Ascending aorta (tissue), 2 donors: ENCODE data around the gene MRS2. TPM values are rescaled to one million over a fixed set of nuclear protein-coding genes. Genes with fewer than 3 reads are reported as not detected.
"Not testable (repeated sequence)": the region's sequence is repeated elsewhere in the genome, so short reads cannot be mapped to it uniquely, and the experiment has no call there.

Experiments used
- DNase-seq, 2 donors: peaks; one replicate each; pipeline ENCODE4 v3.0.0-alpha.2; 2019; ENCODE audit warnings: low spot score in 2 of 2
- H3K27ac ChIP-seq, 2 donors: fragments of 200-600 bp; sonication (generic); one replicate each; pipeline ENCODE4 v1.5.1; 2016 to 2017; ENCODE audit warnings: mild to moderate bottlenecking in 1 of 2
- H3K27me3 ChIP-seq: fragments of 200-600 bp; sonication (generic); one replicate; pipeline ENCODE4 v1.5.1; 2017
- H3K36me3 ChIP-seq, 2 donors: fragments of 200-600 bp; sonication (generic); one replicate each; pipeline ENCODE4 v1.5.1; 2016
- H3K4me1 ChIP-seq, 2 donors: fragments of 200-600 bp; sonication (generic); one replicate each; pipeline ENCODE4 v1.5.1; 2016 to 2017; ENCODE audit warnings: mild to moderate bottlenecking in 1 of 2
- H3K4me3 ChIP-seq, 2 donors: fragments of 200-600 bp; sonication (generic); one replicate each; pipeline ENCODE4 v1.5.1; 2016 to 2017; ENCODE audit warnings: mild to moderate bottlenecking in 1 of 2
- H3K9me3 ChIP-seq, 2 donors: fragments of 200-600 bp; sonication (generic); one replicate each; pipeline ENCODE4 v1.5.1; 2016
- intact Hi-C: fragments of 100-400 bp; cut with DNase I; formaldehyde crosslinking; loops from one replicate; pipeline ENCODE4 v1.15.1; 2023
- total RNA-seq: library from RNA; depleted of rRNA; stranded (reverse); fragments of >200 nt; gene quantifications from one replicate; pipeline ENCODE4 v1.1.0, GENCODE V29; 2016
- TF ChIP-seq, protein P1 (sequence below), 3 experiments: fragments of 200-600 bp in 2 of 3; fragments of 450-650 bp in 1 of 3; sonication (generic) in 2 of 3; IDR thresholded peaks; one replicate each; pipeline ENCODE4 v1.5.1; 2016 to 2019; ENCODE audit warnings: antibody characterized with exemption in 3 of 3, mild to moderate bottlenecking in 1 of 3, moderate library complexity in 1 of 3

MRS2 gene
- total RNA-seq, 1 donor from 2014 or later, result 3.2 TPM

DNA sequence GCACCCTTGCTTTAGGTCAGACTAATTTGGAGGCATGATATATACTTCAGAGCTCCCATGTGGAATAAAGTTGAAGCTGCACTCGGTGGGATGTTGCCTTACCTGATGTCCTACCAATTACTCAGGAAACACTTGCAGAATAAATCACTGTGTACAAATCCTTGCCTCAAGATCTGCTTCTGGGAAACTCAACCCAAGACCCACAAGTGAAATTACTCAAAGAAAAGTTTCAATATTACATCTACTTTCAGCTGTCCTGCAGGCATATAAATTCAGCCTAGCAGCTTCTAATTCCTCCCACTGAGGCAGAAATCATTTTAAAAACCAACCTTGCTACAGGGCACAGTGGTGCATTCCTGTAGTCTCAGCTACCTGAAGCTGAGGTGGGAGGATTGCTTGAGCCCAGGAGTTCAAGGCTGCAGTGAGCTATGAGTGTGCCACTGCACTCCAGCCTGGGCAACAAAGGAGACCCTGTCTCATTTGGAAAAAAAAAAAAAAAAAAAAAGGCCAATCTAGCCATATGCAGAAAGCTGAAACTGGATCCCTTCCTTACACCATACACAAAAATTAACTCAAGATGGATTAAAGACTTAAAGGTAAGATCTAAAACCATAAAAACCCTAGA, 24.2 kb upstream of the MRS2 start:
- Histone ChIP-seq H3K4me3 (no peak overlapping the region), H3K27me3 (no peaks in the 10 kb centered on the region), H3K36me3 (no peaks in the 10 kb centered on the region), H3K9me3 (no peaks in the 10 kb centered on the region), H3K27ac (no peak overlapping the region), H3K4me1 (no peaks in the 10 kb centered on the region)
- DNase-seq, result no peak
- intact Hi-C loops, result no loop called here
- TF ChIP-seq, protein P1, sequence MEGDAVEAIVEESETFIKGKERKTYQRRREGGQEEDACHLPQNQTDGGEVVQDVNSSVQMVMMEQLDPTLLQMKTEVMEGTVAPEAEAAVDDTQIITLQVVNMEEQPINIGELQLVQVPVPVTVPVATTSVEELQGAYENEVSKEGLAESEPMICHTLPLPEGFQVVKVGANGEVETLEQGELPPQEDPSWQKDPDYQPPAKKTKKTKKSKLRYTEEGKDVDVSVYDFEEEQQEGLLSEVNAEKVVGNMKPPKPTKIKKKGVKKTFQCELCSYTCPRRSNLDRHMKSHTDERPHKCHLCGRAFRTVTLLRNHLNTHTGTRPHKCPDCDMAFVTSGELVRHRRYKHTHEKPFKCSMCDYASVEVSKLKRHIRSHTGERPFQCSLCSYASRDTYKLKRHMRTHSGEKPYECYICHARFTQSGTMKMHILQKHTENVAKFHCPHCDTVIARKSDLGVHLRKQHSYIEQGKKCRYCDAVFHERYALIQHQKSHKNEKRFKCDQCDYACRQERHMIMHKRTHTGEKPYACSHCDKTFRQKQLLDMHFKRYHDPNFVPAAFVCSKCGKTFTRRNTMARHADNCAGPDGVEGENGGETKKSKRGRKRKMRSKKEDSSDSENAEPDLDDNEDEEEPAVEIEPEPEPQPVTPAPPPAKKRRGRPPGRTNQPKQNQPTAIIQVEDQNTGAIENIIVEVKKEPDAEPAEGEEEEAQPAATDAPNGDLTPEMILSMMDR (IDR thresholded peaks at IDR 0.05), result no peak

DNA sequence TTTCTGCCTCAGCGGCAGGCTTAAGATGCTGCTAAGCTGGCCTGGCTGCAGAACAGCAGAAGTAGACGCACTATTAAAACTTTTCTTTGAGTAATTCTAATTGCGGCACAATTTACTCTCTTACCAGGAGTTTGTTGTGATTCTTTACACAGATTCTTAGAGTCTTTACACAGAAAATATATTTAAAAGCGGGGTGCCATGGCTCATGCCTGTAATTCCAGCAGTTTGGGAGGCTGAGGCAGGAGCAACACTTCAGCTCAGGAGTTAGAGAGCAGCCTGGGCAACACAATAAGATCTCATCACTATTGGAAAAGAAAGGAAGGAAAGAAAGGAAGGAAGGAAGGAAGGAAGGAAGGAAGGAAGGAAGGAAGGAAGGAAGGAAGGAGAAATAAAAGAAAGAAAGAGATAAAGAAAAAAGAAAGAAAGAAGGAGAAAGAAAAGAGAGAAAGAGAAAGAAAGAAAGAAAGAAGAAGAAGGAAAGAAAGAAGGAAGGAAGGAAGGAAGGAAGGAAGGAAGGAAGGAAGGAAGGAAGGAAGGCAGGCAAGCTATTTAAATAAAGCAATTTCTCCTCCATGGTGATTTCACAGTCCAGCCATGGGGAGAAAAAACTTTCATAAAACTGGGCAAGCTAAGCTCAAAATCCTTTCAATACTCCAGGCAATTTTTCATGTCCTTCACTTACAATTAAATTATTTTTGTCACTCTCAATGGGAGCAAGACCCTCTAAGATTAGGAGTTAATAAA, 21.1 kb upstream of the MRS2 start:
- H3K4me3 ChIP-seq, result no peak overlapping the region
- TF ChIP-seq, protein P1 (IDR thresholded peaks at IDR 0.05), result no peak
- H3K4me1 ChIP-seq, result no peaks in the 10 kb centered on the region
- H3K27me3 ChIP-seq, result no peaks in the 10 kb centered on the region
- intact Hi-C loops, result no loop called here
- no peak overlapping the region for H3K27ac ChIP-seq
- no peak for DNase-seq
- no peaks in the 10 kb centered on the region for H3K9me3 ChIP-seq
- no peaks in the 10 kb centered on the region for H3K36me3 ChIP-seq

DNA sequence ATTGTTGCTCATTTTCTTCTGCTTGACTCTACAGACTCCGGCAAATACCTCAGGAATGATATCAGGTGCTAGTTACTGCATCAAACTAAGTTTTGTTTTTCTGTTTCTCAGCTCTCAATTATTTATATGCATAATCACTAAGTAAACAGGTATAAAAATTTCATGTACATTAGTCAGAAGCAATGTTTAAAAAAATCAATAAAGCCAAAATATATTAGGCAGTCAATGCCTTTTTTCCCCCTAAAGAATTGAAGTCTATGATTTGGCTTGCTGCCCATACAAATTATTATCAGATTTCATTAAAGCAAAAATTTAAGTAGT, 20.6 kb upstream of the MRS2 start:
- intact Hi-C loops, result no loop called here
- TF ChIP-seq, protein P1 (IDR thresholded peaks at IDR 0.05), result no peak
- no peaks in the 10 kb centered on the region for H3K36me3 ChIP-seq

DNA sequence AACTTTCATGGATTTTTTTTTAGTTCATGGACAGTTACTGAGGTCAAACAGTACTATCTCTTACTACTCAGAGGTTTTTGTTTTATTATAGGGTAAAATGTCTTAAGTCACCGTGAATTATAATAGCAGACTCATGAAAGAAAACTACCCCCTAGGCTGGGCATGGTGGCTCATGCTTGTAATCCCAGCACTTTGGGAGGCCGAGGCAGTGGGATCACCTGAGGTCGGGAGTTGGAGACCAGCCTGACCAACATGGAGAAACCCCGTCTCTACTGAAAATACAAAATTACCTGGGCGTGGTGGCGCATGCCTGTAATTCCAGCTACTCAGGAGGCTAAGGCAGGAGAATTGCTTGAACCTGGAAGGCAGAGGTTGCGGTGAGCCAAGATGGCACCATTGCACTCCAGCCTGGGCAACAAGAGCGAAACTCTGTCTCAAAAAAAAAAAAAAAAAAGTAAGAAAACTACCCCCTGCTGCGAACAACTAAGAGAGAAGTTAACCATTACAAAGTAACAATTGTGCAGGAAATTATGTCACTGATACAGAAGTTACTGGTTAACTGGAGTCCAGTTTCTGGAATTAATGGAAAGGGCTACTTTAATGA, 19.7 kb upstream of the MRS2 start:
- H3K36me3 ChIP-seq, H3K4me3 ChIP-seq, H3K9me3 ChIP-seq, H3K4me1 ChIP-seq, intact Hi-C loops, DNase-seq, H3K27me3 ChIP-seq, H3K27ac ChIP-seq: not testable (repeated sequence)

More for the DNA sequence above, 20.6 kb upstream of the MRS2 start:
- Histone ChIP-seq H3K27ac (no peak overlapping the region), H3K4me1 (no peaks in the 10 kb centered on the region), H3K4me3 (no peak overlapping the region), H3K27me3 (no peaks in the 10 kb centered on the region), H3K9me3 (no peaks in the 10 kb centered on the region)
- DNase-seq, result no peak

DNA sequence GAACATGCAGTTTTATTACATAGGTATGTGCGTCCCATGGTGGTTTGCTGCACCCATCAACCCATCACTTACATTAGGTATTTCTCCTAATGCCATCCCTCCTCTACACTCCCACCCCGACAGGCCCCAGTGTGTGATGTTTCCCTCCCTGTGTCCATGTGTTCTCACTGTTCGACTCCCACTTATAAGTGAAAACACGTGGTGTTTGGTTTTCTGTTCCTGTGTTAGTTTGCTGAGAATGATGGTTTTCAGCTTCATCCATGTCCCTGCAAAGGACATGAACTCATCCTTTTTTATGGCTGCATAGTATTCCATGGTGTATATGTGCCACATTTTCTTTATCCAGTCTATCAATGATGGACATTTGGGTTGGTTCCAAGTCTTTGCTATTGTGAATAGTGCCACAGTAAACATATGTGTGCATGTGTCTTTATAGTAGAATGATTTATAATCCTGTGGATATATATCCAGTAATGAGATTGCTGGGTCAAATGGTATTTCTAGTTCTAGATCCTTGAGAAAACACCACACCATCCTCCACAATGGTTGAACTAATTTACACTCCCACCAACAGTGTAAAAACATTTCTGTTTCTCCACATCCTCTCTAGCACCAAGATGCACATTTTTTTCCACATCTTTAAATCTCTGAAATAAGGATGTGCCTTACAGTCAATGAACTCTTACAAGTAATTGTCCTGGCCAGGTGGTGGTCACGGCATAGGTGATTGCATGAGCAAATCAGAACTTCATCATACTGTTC, 18.2 kb upstream of the MRS2 start:
- H3K9me3 ChIP-seq, H3K36me3 ChIP-seq, DNase-seq, H3K4me3 ChIP-seq, H3K27me3 ChIP-seq, intact Hi-C loops, H3K27ac ChIP-seq, H3K4me1 ChIP-seq: not testable (repeated sequence)

DNA sequence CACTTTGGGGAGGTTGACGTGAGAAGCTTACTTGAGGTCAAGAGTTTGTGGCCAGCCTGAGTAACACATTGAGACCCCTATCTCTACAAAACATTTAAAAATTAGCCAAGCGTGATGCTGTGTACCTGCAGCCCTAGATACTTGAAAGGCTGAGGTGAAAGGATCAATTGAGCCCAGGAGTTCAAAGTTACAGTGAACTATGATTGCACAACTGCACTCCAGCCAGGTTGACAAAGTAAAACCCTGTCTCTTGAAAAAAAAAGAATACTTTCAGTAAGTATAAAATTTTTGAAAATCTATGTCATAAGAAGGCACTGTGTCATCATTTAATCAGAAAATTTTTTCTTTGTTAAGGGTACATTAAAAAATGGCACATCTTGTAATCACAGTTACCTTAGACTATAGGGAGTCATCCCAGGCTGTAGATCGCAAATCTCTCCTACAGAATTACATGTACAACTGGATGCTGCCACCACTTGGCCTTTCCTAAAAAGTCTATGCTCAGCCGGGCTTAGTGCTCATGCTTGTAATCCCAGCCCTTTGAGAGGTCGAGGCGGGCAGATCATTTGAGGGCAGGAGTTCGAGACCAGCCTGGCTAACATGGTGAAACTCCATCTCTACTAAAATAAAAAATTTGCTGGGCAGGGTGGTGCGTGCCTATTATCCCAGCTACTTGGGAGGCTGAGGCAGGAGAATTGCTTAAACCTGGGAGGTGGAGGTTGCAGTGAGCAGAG, 17.0 kb upstream of the MRS2 start:
- no peaks in the 10 kb centered on the region for H3K36me3 ChIP-seq
- H3K4me1 ChIP-seq, result no peaks in the 10 kb centered on the region

More for the DNA sequence above, 17.0 kb upstream of the MRS2 start:
- H3K27me3 ChIP-seq, result no peaks in the 10 kb centered on the region
- TF ChIP-seq, protein P1 (IDR thresholded peaks at IDR 0.05), result no peak
- DNase-seq, result no peak
- intact Hi-C loops, result no loop called here
- H3K4me3 ChIP-seq, result no peak overlapping the region
- no peak overlapping the region for H3K27ac ChIP-seq
- no peaks in the 10 kb centered on the region for H3K9me3 ChIP-seq
